Measurements from ENCODE around the gene EFNB1.

The EFNB1 gene

DNA sequence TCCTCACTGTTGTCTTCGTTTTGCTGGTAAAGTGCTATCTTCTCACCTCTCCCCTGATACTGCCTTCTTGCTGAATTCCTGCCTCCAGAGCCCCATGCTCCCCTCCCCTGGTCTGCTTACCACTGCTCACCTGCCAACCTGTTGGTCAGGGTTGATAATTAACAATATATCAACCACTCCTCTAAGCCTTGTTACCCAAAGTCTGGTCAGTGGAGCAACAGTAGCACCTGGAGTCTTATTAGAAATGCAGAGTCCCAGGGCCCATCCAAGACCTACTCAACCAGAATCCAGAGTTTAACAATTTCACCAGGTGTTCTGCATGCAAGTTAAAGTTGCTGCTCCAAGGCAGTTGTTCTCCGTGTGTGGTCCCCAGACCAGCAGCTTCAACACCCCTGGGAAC, 55.0 kb downstream of the EFNB1 start:
- in situ Hi-C loops (cut with HindIII; ENCODE audit: low pct_unique_long_range_greater_than_20kb, low sequenced_read_pairs): no loop called here
- no peak for TF ChIP-seq JUND (IDR thresholded peaks at IDR 0.05; ENCODE audit: low read depth)
- DNase-seq (ENCODE audit: low read depth in 1 of 2, low spot score in 1 of 2): no peak

DNA sequence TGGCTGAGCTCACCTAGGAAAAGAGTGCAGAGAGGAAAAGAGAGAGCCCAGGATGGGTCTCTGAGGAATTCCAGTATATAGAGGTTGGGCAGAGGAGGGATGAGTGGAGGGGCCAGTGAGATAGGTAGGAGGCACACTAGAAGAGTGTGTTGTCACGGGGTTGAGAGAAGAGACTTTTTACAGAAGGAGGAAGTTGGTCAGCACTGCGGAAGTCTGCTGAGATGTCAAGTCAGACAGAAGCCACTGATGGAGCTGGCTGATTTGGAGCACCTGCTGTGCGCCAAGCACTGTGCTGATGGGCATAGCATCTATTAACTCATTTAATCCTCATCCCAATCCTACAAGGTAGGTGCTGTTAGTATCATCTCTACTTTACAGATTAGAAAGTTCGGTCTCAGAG, 60.4 kb downstream of the EFNB1 start:
- in situ Hi-C loops (cut with HindIII; ENCODE audit: low pct_unique_long_range_greater_than_20kb, low sequenced_read_pairs): no loop called here
- TF ChIP-seq JUND (IDR thresholded peaks at IDR 0.05; ENCODE audit: low read depth): no peak
- DNase-seq (ENCODE audit: low read depth in 1 of 2, low spot score in 1 of 2): no peak
